GM12878 (cell line): Measurements from ENCODE around the gene CCDC149. TPM values are rescaled to one million over a fixed set of nuclear protein-coding genes. Genes with fewer than 3 reads are reported as not detected.
A peak's percentile ranks its signal among the peaks of the same experiment; 100 is the strongest.

Experiments used
- ATAC-seq: fragments of 200-7000 bp; cut with Tn5 transposase; 3 replicates; pipeline ENCODE4 v1.9.1; 2020; ENCODE audit warnings: mild to moderate bottlenecking, moderate library complexity
- BruUV-seq: library from RNA; stranded (reverse); fragments of 400-500 nt; replicated peaks from 2 replicates; lab custom pipeline; 2021; lab: Mats Ljungman, UMichigan
- CTCF ChIA-PET: fragments of 300-600 bp; sonication (Branson Sonifier 250); formaldehyde crosslinking; extraction: SDS; loops from one replicate; lab custom pipeline; 2021; ENCODE audit warnings: inconsistent platforms; lab: Yijun Ruan, JAX
- POLR2A ChIA-PET: fragments of 350-600 bp; formaldehyde crosslinking; extraction: SDS; loops from one replicate; lab custom pipeline; 2021; ENCODE audit warnings: inconsistent platforms; lab: Charles Lee
- RAD21 ChIA-PET: fragments of 300-600 bp; sonication (Branson Sonifier 250); formaldehyde crosslinking; loops from one replicate; lab custom pipeline; 2023; ENCODE audit warnings: antibody characterized with exemption; ENCODE audit not compliant: unreplicated experiment; lab: Charles Lee
- SMC1A ChIA-PET: fragments of 300-600 bp; sonication (Branson Sonifier 250); formaldehyde crosslinking; loops from one replicate; lab custom pipeline; 2023; ENCODE audit not compliant: unreplicated experiment, uncharacterized antibody; lab: Charles Lee
- DNase-seq: peaks from one replicate; pipeline ENCODE4 v3.0.0-alpha.2; 2011; ENCODE audit warnings: low read depth, low spot score
- FAIRE-seq: peaks from 3 replicates; lab custom pipeline; 2011; peaks lifted over from hg19 to GRCh38; lab: Jason Lieb, UNC
- H2AFZ ChIP-seq: 2 replicates; pipeline ENCODE4 v1.6.0; 2011; ENCODE audit warnings: low read depth, low read length, control low read depth; ENCODE audit not compliant: control insufficient read depth
- H3K27ac ChIP-seq: 2 replicates; pipeline ENCODE4 v1.5.1; 2011; ENCODE audit warnings: control low read depth; ENCODE audit not compliant: control insufficient read depth, insufficient read depth
- H3K27me3 ChIP-seq, 2 experiments: replicated peaks in 1 of 2; 2 replicates each; pipeline versions ENCODE4 v1.6.0 to v1.6.1; 2011; ENCODE audit warnings: low read length in 1 of 2; ENCODE audit not compliant: control insufficient read depth in 2 of 2, insufficient read depth in 2 of 2
- H3K36me3 ChIP-seq, 2 experiments: 2 replicates each; pipeline ENCODE4 v1.5.1; 2011; ENCODE audit warnings: low read length in 1 of 2; ENCODE audit not compliant: control insufficient read depth in 2 of 2, insufficient read depth in 2 of 2
- H3K4me1 ChIP-seq: 2 replicates; pipeline ENCODE4 v1.6.1; 2011; ENCODE audit warnings: mild to moderate bottlenecking, low read length, moderate library complexity, mixed read lengths; ENCODE audit not compliant: control insufficient read depth, insufficient read depth
- H3K4me2 ChIP-seq: 2 replicates; pipeline ENCODE4 v1.6.0; 2011; ENCODE audit warnings: control low read depth; ENCODE audit not compliant: control insufficient read depth, insufficient read depth
- H3K4me3 ChIP-seq: fragments of 200-600 bp; sonication (generic); 2 replicates; pipeline ENCODE4 v1.5.1; 2016
- H3K79me2 ChIP-seq: 2 replicates; pipeline ENCODE4 v1.6.0; 2011; ENCODE audit warnings: low read length; ENCODE audit not compliant: control insufficient read depth, insufficient read depth
- H3K9ac ChIP-seq: 2 replicates; pipeline ENCODE4 v1.8.0; 2011; ENCODE audit warnings: low read length, control low read depth, mixed read lengths; ENCODE audit not compliant: control insufficient read depth, insufficient read depth
- H3K9me3 ChIP-seq: replicated peaks from 3 replicates; pipeline ENCODE4 v1.5.1; 2011; ENCODE audit warnings: mild to moderate bottlenecking, low read length; ENCODE audit not compliant: control insufficient read depth, insufficient read depth
- H4K20me1 ChIP-seq: 2 replicates; pipeline ENCODE4 v1.6.0; 2011; ENCODE audit not compliant: control insufficient read depth, insufficient read depth
- BCL11A ChIP-seq: IDR thresholded peaks from 2 replicates; pipeline ENCODE4 v1.6.1; 2011; ENCODE audit warnings: low read depth, low read length
- CBFB ChIP-seq: IDR thresholded peaks from 2 replicates; pipeline ENCODE4 v1.6.1; 2016; ENCODE audit warnings: antibody characterized with exemption, low read depth
- CHD2 ChIP-seq: IDR thresholded peaks from 2 replicates; pipeline ENCODE4 v1.6.1; 2011; ENCODE audit warnings: low read depth, low read length, improper control_type of control experiment, borderline replicate concordance
- EGR1 ChIP-seq, 2 experiments: IDR thresholded peaks; 1 replicate in 1 of 2; 2 replicates in 1 of 2; pipeline ENCODE4 v1.6.1; 2011 to 2012; ENCODE audit warnings: low read depth in 2 of 2, low read length in 2 of 2, borderline replicate concordance in 1 of 2, mild to moderate bottlenecking in 1 of 2, moderate library complexity in 1 of 2
- HDAC2 ChIP-seq: fragments of 200-600 bp; sonication (generic); IDR thresholded peaks from 2 replicates; pipeline ENCODE4 v1.6.1; 2017
- MLLT1 ChIP-seq: fragments of 450-650 bp; IDR thresholded peaks from 2 replicates; pipeline ENCODE4 v1.6.1; 2016; ENCODE audit warnings: mild to moderate bottlenecking
- MXI1 ChIP-seq: fragments of 150-350 bp; IDR thresholded peaks from 2 replicates; pipeline ENCODE4 v1.6.1; 2011; ENCODE audit warnings: low read depth, mild to moderate bottlenecking, inconsistent platforms, low read length, improper control_type of control experiment
- NFXL1 ChIP-seq: fragments of 450-650 bp; IDR thresholded peaks from 2 replicates; pipeline ENCODE4 v1.6.1; 2017; ENCODE audit warnings: antibody characterized with exemption, mild to moderate bottlenecking, borderline replicate concordance
- NFYB ChIP-seq: IDR thresholded peaks from 2 replicates; pipeline ENCODE4 v1.6.1; 2011; ENCODE audit warnings: low read depth, mild to moderate bottlenecking, low read length, improper control_type of control experiment, moderate library complexity; ENCODE audit not compliant: insufficient read depth
- NR2C1 ChIP-seq: fragments of 450-650 bp; IDR thresholded peaks from 2 replicates; pipeline ENCODE4 v1.6.1; 2017; ENCODE audit warnings: antibody characterized with exemption, mild to moderate bottlenecking, moderate library complexity
- NR2C2 ChIP-seq: IDR thresholded peaks from 2 replicates; pipeline ENCODE4 v1.6.1; 2011; ENCODE audit warnings: borderline replicate concordance, low read depth; ENCODE audit not compliant: control insufficient read depth, insufficient read length
- POLR2A ChIP-seq: IDR thresholded peaks from 2 replicates; pipeline ENCODE4 v1.6.1; 2011; ENCODE audit warnings: low read depth, mild to moderate bottlenecking, low read length
- SMC3 ChIP-seq: IDR thresholded peaks from 2 replicates; pipeline ENCODE4 v1.6.1; 2011; ENCODE audit warnings: low read length, improper control_type of control experiment, borderline replicate concordance
- SPI1 ChIP-seq: IDR thresholded peaks from 2 replicates; pipeline ENCODE4 v1.6.1; 2011; ENCODE audit warnings: low read depth, mild to moderate bottlenecking, low read length, moderate library complexity, borderline replicate concordance; ENCODE audit not compliant: insufficient read depth
- SUZ12 ChIP-seq: fragments of 200-600 bp; sonication (generic); IDR thresholded peaks from one replicate; pipeline ENCODE4 v1.6.1; 2018; ENCODE audit warnings: antibody characterized with exemption, mild to moderate bottlenecking; ENCODE audit not compliant: unreplicated experiment
- YY1 ChIP-seq: IDR thresholded peaks from 2 replicates; pipeline ENCODE4 v1.6.1; 2011; ENCODE audit warnings: low read depth, mild to moderate bottlenecking, low read length
- WGBS: methylation state at CpG from one replicate; pipeline ENCODE4 v1.1.6; 2016; ENCODE audit warnings: low lambda C conversion rate; ENCODE audit not compliant: insufficient replicate concordance, insufficient coverage; ENCODE audit errors: missing lambda C conversion rate; 5-methylcytosine and 5-hydroxymethylcytosine counted together
- in situ Hi-C: fragments of 300-500 bp; cut with MboI; formaldehyde crosslinking; loops from 9 replicates; pipeline ENCODE4 v1.14.3; 2018; ENCODE audit warnings: mixed read lengths
- intact Hi-C: fragments of 100-400 bp; cut with micrococcal nuclease; formaldehyde crosslinking; loops from one replicate; pipeline ENCODE4 v1.14.2; 2022; ENCODE audit not compliant: unreplicated experiment
- polyA plus RNA-seq, 11 experiments: library from polyadenylated mRNA; depleted of rRNA in 4 of 11; unstranded in 6 of 11; stranded (reverse) in 5 of 11; fragments of >200 nt; fragmentation: Nextera tagmentation in 4 of 11; fragmentation: Illumina TruSeq in 1 of 11; extraction: Ambion mirVana in 4 of 11; extraction: Trizol in 1 of 11; gene quantifications; 1 replicate in 1 of 11; 2 replicates in 10 of 11; pipeline versions ENCODE4 v1.2.1 to v1.2.3, GENCODE V29; 2011 to 2016; ENCODE audit warnings: inconsistent platforms in 2 of 11, missing spikeins in 2 of 11, low read depth in 1 of 11
- total RNA-seq, 4 experiments: library from RNA; depleted of rRNA in 3 of 4; stranded (reverse); fragments of >200 nt in 3 of 4; fragmentation: Illumina TruSeq in 1 of 4; extraction: Trizol in 1 of 4; gene quantifications; 2 replicates each; pipeline versions ENCODE4 v1.2.1 to v1.2.3, GENCODE V29; 2013 to 2021

CCDC149 gene
- total and polyA plus RNA-seq, 10 of the 15 experiments (the other 5 are each of a cell fraction or from before 2014, with no cell fraction given) = 0.03 to 0.04 (median 0.04) TPM; not detected in 7

GRCh38 chr4:24927049-24927448 is 14.2 kb upstream of the CCDC149 start:
- no peak overlapping the region for H3K27ac ChIP-seq
- SMC1A ChIA-PET = no interaction called here
- no peaks in the 10 kb centered on the region for H3K9me3 ChIP-seq
- POLR2A ChIA-PET = no interaction called here
- H3K79me2 ChIP-seq = no peaks in the 10 kb centered on the region
- no peaks in the 10 kb centered on the region for H3K27me3 ChIP-seq
- BruUV-seq = no TSS peak
- H3K4me1 ChIP-seq = no peaks in the 10 kb centered on the region; the same call in 1 of the 2 replicates
- no peak for FAIRE-seq
- 0% methylated on average over 4 of the region's 4 CpGs for WGBS
- H3K9ac ChIP-seq = no peak overlapping the region
- H2AFZ ChIP-seq = no peak overlapping the region
- DNase-seq = no peak
- H3K36me3 ChIP-seq = no peaks in the 10 kb centered on the region
- no peaks in the 10 kb centered on the region for H4K20me1 ChIP-seq
- RAD21 ChIA-PET = no interaction called here
- CTCF ChIA-PET = no interaction called here
- no peak overlapping the region for H3K4me2 ChIP-seq
- ATAC-seq = no peak
- no peak overlapping the region for H3K4me3 ChIP-seq
- TF ChIP-seq SMC3 (no peak), SPI1 (peak; percentile 68; the same call in 1 of the 2 replicates)
- intact Hi-C loops = no loop called here
- in situ Hi-C loops = no loop called here

- ChIA-PET SMC1A (no interaction called here), RAD21 (no interaction called here), POLR2A (no interaction called here), CTCF (no interaction called here)
- WGBS = 0% methylated on average over 3 of the region's 3 CpGs
- in situ Hi-C loops = no loop called here
- Histone ChIP-seq H3K27me3 (no peaks in the 10 kb centered on the region), H4K20me1 (no peaks in the 10 kb centered on the region), H3K4me2 (no peak overlapping the region), H3K27ac (no peak overlapping the region), H3K4me1 (no peaks in the 10 kb centered on the region; the same call in 1 of the 2 replicates), H2AFZ (no peak overlapping the region), H3K9ac (no peak overlapping the region), H3K79me2 (no peaks in the 10 kb centered on the region), H3K9me3 (no peaks in the 10 kb centered on the region; the same call in 2 of the 3 replicates), H3K4me3 (no peak overlapping the region), H3K36me3 (no peaks in the 10 kb centered on the region)
- FAIRE-seq (no peak), DNase-seq (no peak), ATAC-seq (no peak)
- intact Hi-C loops = no loop called here
- no TSS peak for BruUV-seq
- TF ChIP-seq MXI1 = no peak
- TF ChIP-seq EGR1 (IDR thresholded peaks at IDR 0.05; ENCODE audit: borderline replicate concordance in 1 of 2, low read depth in 2 of 2, low read length in 2 of 2) = no peak
- TF ChIP-seq SMC3 = no peak
- TF ChIP-seq NR2C1 = no peak
- TF ChIP-seq SUZ12 = no peak
- no peak for TF ChIP-seq CBFB
- TF ChIP-seq NFYB = no peak
- no peak for TF ChIP-seq CHD2
- no peak for TF ChIP-seq BCL11A
- TF ChIP-seq MLLT1 = no peak
- no peak for TF ChIP-seq NR2C2
- TF ChIP-seq HDAC2 = no peak
- no peak for TF ChIP-seq POLR2A
- TF ChIP-seq NFXL1 = no peak
- TF ChIP-seq YY1 = no peak
These were observed 11.5 kb upstream of the CCDC149 start for GRCh38 chr4:24924309-24924781.
